HG02759 (cell line): ENCODE data around the gene YJEFN3.
A peak's percentile ranks its signal among the peaks of the same experiment; 100 is the strongest.

Experiments used
- ATAC-seq: cut with Tn5 transposase; IDR thresholded peaks from one replicate; pipeline ENCODE4 v1.9.1; 2021; ENCODE audit warnings: mild to moderate bottlenecking, moderate library complexity; ENCODE audit not compliant: unreplicated experiment

YJEFN3 gene

GRCh38 chr19:19535311-19536191, 6.8 kb downstream of the YJEFN3 start:
- ATAC-seq = no peak

- ATAC-seq = no peak
These were observed 8.7 kb downstream of the YJEFN3 start for GRCh38 chr19:19537075-19538048.

- ATAC-seq = peak; percentile 33
These were observed 9.5 kb downstream of the YJEFN3 start, which contains the start of gene CILP2 for GRCh38 chr19:19538061-19538784. CILP2 (plus strand) TSS chr19:19538265; CDS start chr19:19538350, 85 bp downstream.

GRCh38 chr19:19538785-19539166, 10.1 kb downstream of the YJEFN3 start:
- ATAC-seq = no peak

GRCh38 chr19:19539698-19540063, 11.0 kb downstream of the YJEFN3 start:
- ATAC-seq = no peak

- no peak for ATAC-seq
These were observed 11.5 kb downstream of the YJEFN3 start for GRCh38 chr19:19540064-19540714.

- peak; percentile 59 for ATAC-seq
These were observed 12.2 kb downstream of the YJEFN3 start for GRCh38 chr19:19540715-19541515.

- no peak for ATAC-seq
These were observed 12.9 kb downstream of the YJEFN3 start for GRCh38 chr19:19541616-19542015.

- no peak for ATAC-seq
These were observed 13.8 kb downstream of the YJEFN3 start for GRCh38 chr19:19542507-19542906.

GRCh38 chr19:19543101-19543500, 14.4 kb downstream of the YJEFN3 start:
- no peak for ATAC-seq

GRCh38 chr19:19543640-19544039, 14.9 kb downstream of the YJEFN3 start:
- no peak for ATAC-seq

- no peak for ATAC-seq
These were observed 15.7 kb downstream of the YJEFN3 start for GRCh38 chr19:19544257-19544953.

- no peak for ATAC-seq
These were observed 16.4 kb downstream of the YJEFN3 start for GRCh38 chr19:19544954-19545591.

- no peak for ATAC-seq
These were observed 17.0 kb downstream of the YJEFN3 start for GRCh38 chr19:19545707-19546106.

GRCh38 chr19:19546751-19547162, 18.0 kb downstream of the YJEFN3 start:
- no peak for ATAC-seq

GRCh38 chr19:19547674-19548336, 19.1 kb downstream of the YJEFN3 start:
- no peak for ATAC-seq

- no peak for ATAC-seq
These were observed 20.4 kb downstream of the YJEFN3 start for GRCh38 chr19:19548915-19549759.
